H1 (cell line): ENCODE results near the gene SHANK1. TPM values are rescaled to one million over a fixed set of nuclear protein-coding genes. Genes with fewer than 3 reads are reported as not detected.

Source experiments
- CTCF ChIA-PET: fragments of 300-600 bp; sonication (Branson Sonifier 250); formaldehyde crosslinking; loops from one replicate; lab custom pipeline; 2021; ENCODE audit not compliant: partially characterized antibody; lab: Charles Lee
- POLR2A ChIA-PET: fragments of 300-600 bp; sonication (Branson Sonifier 250); formaldehyde crosslinking; loops from one replicate; lab custom pipeline; 2021; ENCODE audit warnings: inconsistent platforms; ENCODE audit not compliant: partially characterized antibody; lab: Charles Lee
- DNase-seq, 2 experiments: peaks; one replicate each; pipeline versions ENCODE4 v3.0.0 to v3.0.0-alpha.2; 2010 to 2022; ENCODE audit warnings: low spot score in 2 of 2, low read depth in 1 of 2, mixed read lengths in 1 of 2
- FAIRE-seq: peaks from 2 replicates; lab custom pipeline; 2011; peaks lifted over from hg19 to GRCh38; lab: Jason Lieb, UNC
- H2AFZ ChIP-seq: 2 replicates; pipeline ENCODE4 v1.8.1; 2012; ENCODE audit warnings: low read length, inconsistent platforms
- H2AK5ac ChIP-seq: 2 replicates; pipeline ENCODE4 v1.6.1; 2013; ENCODE audit warnings: low read depth, low read length
- H2BK120ac ChIP-seq: replicated peaks from 2 replicates; pipeline ENCODE3; 2013; ENCODE audit warnings: low read depth, low read length, inconsistent platforms
- H2BK12ac ChIP-seq: 2 replicates; pipeline ENCODE4 v1.6.1; 2013; ENCODE audit warnings: low read depth, low read length
- H2BK15ac ChIP-seq: 2 replicates; pipeline ENCODE4 v1.6.1; 2013; ENCODE audit warnings: low read length
- H2BK20ac ChIP-seq: 2 replicates; pipeline ENCODE4 v1.6.1; 2013; ENCODE audit warnings: low read length
- H2BK5ac ChIP-seq: 2 replicates; pipeline ENCODE4 v1.6.1; 2013; ENCODE audit warnings: low read depth, low read length
- H3K14ac ChIP-seq: 2 replicates; pipeline ENCODE4 v1.6.1; 2013; ENCODE audit warnings: inconsistent platforms; ENCODE audit not compliant: insufficient read length
- H3K18ac ChIP-seq: 2 replicates; pipeline ENCODE4 v1.6.1; 2013; ENCODE audit warnings: low read length; ENCODE audit errors: extremely low read depth
- H3K23ac ChIP-seq: 2 replicates; pipeline ENCODE4 v1.6.1; 2013; ENCODE audit warnings: inconsistent platforms; ENCODE audit not compliant: insufficient read length
- H3K23me2 ChIP-seq: 2 replicates; pipeline ENCODE4 v1.6.1; 2013; ENCODE audit warnings: low read depth, low read length
- H3K27ac ChIP-seq: 2 replicates; pipeline ENCODE4 v1.6.1; 2011; ENCODE audit warnings: low read depth, low read length, inconsistent platforms
- H3K27me3 ChIP-seq, 4 experiments: replicated peaks in 1 of 4; 1 replicate in 1 of 4; 2 replicates in 3 of 4; pipeline versions ENCODE4 v1.6.1 to v1.8.1; 2011 to 2013; ENCODE audit warnings: low read length in 3 of 4, mild to moderate bottlenecking in 3 of 4, inconsistent platforms in 2 of 4, mixed read lengths in 2 of 4, moderate library complexity in 1 of 4; ENCODE audit not compliant: control insufficient read depth in 3 of 4, insufficient read depth in 3 of 4; ENCODE audit errors: extremely low read depth in 1 of 4
- H3K36me3 ChIP-seq, 4 experiments: 2 replicates each; pipeline versions ENCODE4 v1.6.1 to v1.8.1; 2011 to 2013; ENCODE audit warnings: mild to moderate bottlenecking in 4 of 4, low read length in 3 of 4, moderate library complexity in 2 of 4, control low read depth in 1 of 4, inconsistent platforms in 1 of 4; ENCODE audit not compliant: insufficient read depth in 4 of 4, control insufficient read depth in 2 of 4
- H3K4ac ChIP-seq: replicated peaks from 2 replicates; pipeline ENCODE3; 2013; ENCODE audit warnings: low read length, low read depth, mixed read lengths, inconsistent platforms; ENCODE audit not compliant: insufficient read length
- H3K4me1 ChIP-seq, 4 experiments: replicated peaks in 1 of 4; 1 replicate in 1 of 4; 2 replicates in 3 of 4; pipeline versions ENCODE4 v1.6.1 to v1.8.1; 2011 to 2013; ENCODE audit warnings: low read length in 3 of 4, inconsistent platforms in 2 of 4, mixed read lengths in 1 of 4; ENCODE audit not compliant: insufficient read depth in 4 of 4, control insufficient read depth in 3 of 4
- H3K4me2 ChIP-seq, 2 experiments: 2 replicates each; pipeline versions ENCODE4 v1.6.1 to v1.8.1; 2011 to 2013; ENCODE audit warnings: low read depth in 2 of 2, low read length in 2 of 2, control low read depth in 1 of 2, inconsistent platforms in 1 of 2, mild to moderate bottlenecking in 1 of 2; ENCODE audit not compliant: insufficient read depth in 1 of 2
- H3K4me3 ChIP-seq, 4 experiments: fragments of 200-600, 300-600 bp in 1 of 4; sonication (generic), shearing (Covaris generic), sonication (Bioruptor Twin) in 1 of 4; 2 replicates each; pipeline versions ENCODE4 v1.5.1 to v1.8.1; 2011 to 2016; ENCODE audit warnings: low read length in 4 of 4, low read depth in 3 of 4, control low read depth in 2 of 4, inconsistent platforms in 2 of 4, mild to moderate bottlenecking in 2 of 4, mixed read lengths in 1 of 4, moderate library complexity in 1 of 4; ENCODE audit not compliant: insufficient read depth in 2 of 4; ENCODE audit errors: extremely low read depth in 1 of 4
- H3K56ac ChIP-seq: replicated peaks from 2 replicates; pipeline ENCODE3; 2013; ENCODE audit warnings: low read depth, mild to moderate bottlenecking, mixed read lengths, low read length, inconsistent platforms; ENCODE audit not compliant: insufficient read length
- H3K79me1 ChIP-seq: 2 replicates; pipeline ENCODE4 v1.6.1; 2013; ENCODE audit warnings: low read depth, low read length, control low read depth
- H3K79me2 ChIP-seq, 2 experiments: 2 replicates each; pipeline versions ENCODE4 v1.6.1 to v1.8.1; 2012 to 2013; ENCODE audit warnings: low read length in 2 of 2, mild to moderate bottlenecking in 2 of 2, inconsistent platforms in 1 of 2; ENCODE audit not compliant: insufficient read depth in 2 of 2, control insufficient read depth in 1 of 2
- H3K9ac ChIP-seq, 4 experiments: replicated peaks in 1 of 4; 1 replicate in 1 of 4; 2 replicates in 3 of 4; pipeline versions ENCODE4 v1.6.1 to v1.8.1; 2011 to 2013; ENCODE audit warnings: low read depth in 3 of 4, low read length in 3 of 4, control low read depth in 2 of 4, mild to moderate bottlenecking in 2 of 4, moderate library complexity in 2 of 4, inconsistent platforms in 1 of 4; ENCODE audit errors: extremely low read depth in 1 of 4
- H3K9me3 ChIP-seq, 2 experiments: 2 replicates each; pipeline versions ENCODE4 v1.6.1 to v1.8.1; 2012 to 2013; ENCODE audit warnings: mild to moderate bottlenecking in 2 of 2, moderate library complexity in 2 of 2, control low read depth in 1 of 2, inconsistent platforms in 1 of 2, low read depth in 1 of 2, low read length in 1 of 2, mixed read lengths in 1 of 2; ENCODE audit not compliant: insufficient read depth in 2 of 2
- H4K20me1 ChIP-seq, 2 experiments: replicated peaks in 1 of 2; 2 replicates each; pipeline versions ENCODE3 to v1.8.1; 2011 to 2013; ENCODE audit warnings: inconsistent platforms in 2 of 2, low read length in 2 of 2, mild to moderate bottlenecking in 1 of 2; ENCODE audit not compliant: insufficient read depth in 2 of 2, control insufficient read depth in 1 of 2
- H4K5ac ChIP-seq: 2 replicates; pipeline ENCODE4 v1.6.1; 2013; ENCODE audit warnings: low read length, low read depth, mixed read lengths, inconsistent platforms; ENCODE audit not compliant: insufficient read length
- H4K8ac ChIP-seq: 2 replicates; pipeline ENCODE4 v1.8.0; 2013; ENCODE audit warnings: mild to moderate bottlenecking, moderate library complexity, low read length, inconsistent platforms; ENCODE audit not compliant: insufficient read depth; ENCODE audit errors: extremely low read depth
- H4K91ac ChIP-seq: replicated peaks from 2 replicates; pipeline ENCODE3; 2013; ENCODE audit warnings: low read length, mixed read lengths, inconsistent platforms; ENCODE audit not compliant: insufficient read length
- CHD1 ChIP-seq: IDR thresholded peaks from 2 replicates; pipeline ENCODE4 v1.6.1; 2012; ENCODE audit warnings: low read depth, low read length, improper control_type of control experiment
- CHD2 ChIP-seq: IDR thresholded peaks from 2 replicates; pipeline ENCODE4 v1.6.1; 2012; ENCODE audit warnings: low read length, improper control_type of control experiment
- CTCF ChIP-seq, 3 experiments: IDR thresholded peaks; 1 replicate in 2 of 3; 2 replicates in 1 of 3; pipeline versions ENCODE4 v1.5.1 to v1.6.1; 2011; ENCODE audit warnings: low read length in 3 of 3, mild to moderate bottlenecking in 3 of 3, inconsistent platforms in 2 of 3, low read depth in 1 of 3, moderate library complexity in 1 of 3; ENCODE audit not compliant: insufficient read depth in 1 of 3; ENCODE audit errors: control extremely low read depth in 1 of 3
- E2F6 ChIP-seq: IDR thresholded peaks from 2 replicates; pipeline ENCODE4 v1.6.1; 2012; ENCODE audit warnings: inconsistent platforms
- FOSL1 ChIP-seq: IDR thresholded peaks from 2 replicates; pipeline ENCODE4 v1.6.1; 2011; ENCODE audit warnings: mild to moderate bottlenecking, low read depth, low read length, moderate library complexity; ENCODE audit not compliant: insufficient read depth
- JUND ChIP-seq: IDR thresholded peaks from 2 replicates; pipeline ENCODE4 v1.6.1; 2011; ENCODE audit warnings: mild to moderate bottlenecking, improper control_type of control experiment, low read length
- KDM5A ChIP-seq: fragments of 200-600 bp; IDR thresholded peaks from 2 replicates; pipeline ENCODE4 v1.7.1; 2012; ENCODE audit warnings: mild to moderate bottlenecking, low read length, inconsistent platforms, mixed read lengths
- POLR2A ChIP-seq, 2 experiments: IDR thresholded peaks; 1 replicate in 1 of 2; 2 replicates in 1 of 2; pipeline ENCODE4 v1.6.1; 2011; ENCODE audit warnings: low read depth in 2 of 2, low read length in 2 of 2, mild to moderate bottlenecking in 2 of 2; ENCODE audit errors: control extremely low read depth in 1 of 2
- POU5F1 ChIP-seq: IDR thresholded peaks from 2 replicates; pipeline ENCODE4 v1.6.1; 2011; ENCODE audit warnings: low read depth, mild to moderate bottlenecking, low read length, moderate library complexity
- TAF7 ChIP-seq: optimal IDR thresholded peaks from 2 replicates; pipeline ENCODE3; 2011; ENCODE audit warnings: low read depth, mild to moderate bottlenecking, inconsistent platforms, low read length, moderate library complexity, borderline replicate concordance
- TEAD4 ChIP-seq: IDR thresholded peaks from 2 replicates; pipeline ENCODE4 v1.6.1; 2012; ENCODE audit warnings: low read depth, low read length, inconsistent platforms, mixed read lengths
- WGBS, 2 experiments: shearing (Covaris generic) in 1 of 2; methylation state at CpG; one replicate each; pipeline versions ENCODE4 v1.1.6 to v1.1.7; 2013 to 2015; ENCODE audit warnings: low lambda C conversion rate in 2 of 2, mixed read lengths in 2 of 2, inconsistent platforms in 1 of 2, low coverage in 1 of 2, missing lambda C conversion rate in 1 of 2; ENCODE audit not compliant: insufficient replicate concordance in 2 of 2, insufficient coverage in 1 of 2, insufficient read length in 1 of 2; ENCODE audit errors: extremely low coverage in 1 of 2, missing lambda C conversion rate in 1 of 2; 5-methylcytosine and 5-hydroxymethylcytosine counted together
- polyA plus RNA-seq, 7 experiments: library from polyadenylated mRNA; depleted of rRNA in 3 of 7; stranded (reverse) in 5 of 7; unstranded in 2 of 7; fragments of >200 nt in 5 of 7; fragments of 200-250 nt in 2 of 7; gene quantifications; 1 replicate in 5 of 7; 2 replicates in 1 of 7; 4 replicates in 1 of 7; pipeline versions ENCODE4 v1.2.1 to v1.2.3, GENCODE V29; 2011 to 2013; ENCODE audit warnings: missing spikeins in 2 of 7, mixed read lengths in 2 of 7
- total RNA-seq: library from RNA; stranded (reverse); fragmentation: NEBNext Ultra II Directional; extraction: Animal tissue kit (Norgen Biotek cat#: 25700); gene quantifications from 2 replicates; pipeline ENCODE4 v1.2.1, GENCODE V29; 2021

The SHANK1 gene
- total and polyA plus RNA-seq, 2 of the 8 experiments (the other 6 are each of a cell fraction or from before 2014, with no cell fraction given) = 1.1 to 3.7 TPM

- no peak overlapping the region for H3K9ac ChIP-seq
- no peak overlapping the region for H2BK12ac ChIP-seq
- no peak overlapping the region for H2BK5ac ChIP-seq
- no peak for FAIRE-seq
- H3K4me2 ChIP-seq = no peak overlapping the region
- H3K14ac ChIP-seq = no peak overlapping the region
- no peak overlapping the region for H3K23ac ChIP-seq
- H4K20me1 ChIP-seq = peaks cover 2% of the 10 kb centered on the region in 2 experiments
- H3K79me2 ChIP-seq = no peaks in the 10 kb centered on the region
- no peaks in the 10 kb centered on the region for H3K9me3 ChIP-seq
- peaks cover 0 to 4% (median 0%) of the 10 kb centered on the region in 4 experiments; a peak in 3 of 7 replicates for H3K27me3 ChIP-seq
- H3K23me2 ChIP-seq = no peaks in the 10 kb centered on the region; the same call in 1 of the 2 replicates
- H3K27ac ChIP-seq = no peak overlapping the region
- H3K36me3 ChIP-seq = no peaks in the 10 kb centered on the region; a peak in 1 of 8 replicates
- H2AFZ ChIP-seq = no peak overlapping the region
- no peak overlapping the region for H3K18ac ChIP-seq
- no peak overlapping the region for H2BK120ac ChIP-seq
- no peak overlapping the region for H4K8ac ChIP-seq
- no peak overlapping the region for H3K56ac ChIP-seq
- DNase-seq = no peak
- POLR2A ChIA-PET = interaction anchor here (0.9 kb wide), 1 partner anchor 37 kb away, joined by 3 read pairs; no protein-coding TSS in a partner anchor
- CTCF ChIA-PET = interaction anchor here (0.6 to 2.9 kb wide), 10 partner anchors 11 to 173 kb away, joined by 3 to 23 read pairs (median 5); partner anchors contain the start of genes CLEC11A and SHANK1
- no peak overlapping the region for H3K4me3 ChIP-seq
- H3K4me1 ChIP-seq = peaks cover 0 to 2% (median 0%) of the 10 kb centered on the region in 4 experiments; a peak in 2 of 7 replicates
- no peak overlapping the region for H2AK5ac ChIP-seq
- H2BK20ac ChIP-seq = no peak overlapping the region
- H4K5ac ChIP-seq = no peak overlapping the region
- no peak overlapping the region for H3K4ac ChIP-seq
- no peaks in the 10 kb centered on the region; the same call in 1 of the 2 replicates for H3K79me1 ChIP-seq
- WGBS, 2 experiments = 57% methylated on average over 10 of the region's 10 CpGs; no CpG with 5 or more reads in 1 of the 2 experiments
- no peak overlapping the region for H4K91ac ChIP-seq
- no peak overlapping the region for H2BK15ac ChIP-seq
- TF ChIP-seq CHD1 (no peak), POLR2A (IDR thresholded peaks at IDR 0.05; ENCODE audit: control extremely low read depth in 1 of 2, low read depth in 2 of 2, low read length in 2 of 2) (no peak), CHD2 (no peak), KDM5A (no peak), E2F6 (peak; percentile 61), TAF7 (no peak), CTCF (IDR thresholded peaks at IDR 0.05; ENCODE audit: control extremely low read depth in 1 of 3, insufficient read depth in 1 of 3, low read depth in 1 of 3, low read length in 3 of 3) (peak in 2 of 3 experiments; percentile 42 to 44; a peak in 2 of 4 replicates), POU5F1 (no peak), FOSL1 (no peak), JUND (no peak), TEAD4 (no peak)
Observed at GRCh38 chr19:50710094-50710493, 9.5 kb downstream of the SHANK1 start.
